Endothelial cell (in vitro differentiated cells): ENCODE data around the gene ADH7. TPM values are rescaled to one million over a fixed set of nuclear protein-coding genes. Genes with fewer than 3 reads are reported as not detected.

Source experiments
- DNase-seq: peaks from one replicate; pipeline ENCODE4 v3.0.0; 2021; ENCODE audit warnings: low spot score
- H3K27ac Mint-ChIP-seq: one replicate; pipeline ENCODE4 v1.8.0; 2021; ENCODE audit warnings: mixed read lengths, inconsistent platforms; ENCODE audit not compliant: unreplicated experiment
- H3K27me3 Mint-ChIP-seq: one replicate; pipeline ENCODE4 v1.8.0; 2021; ENCODE audit warnings: mild to moderate bottlenecking, moderate library complexity, mixed read lengths, inconsistent platforms; ENCODE audit not compliant: unreplicated experiment
- H3K36me3 Mint-ChIP-seq: one replicate; pipeline ENCODE4 v1.8.0; 2021; ENCODE audit warnings: mild to moderate bottlenecking, low read depth, mixed read lengths, inconsistent platforms; ENCODE audit not compliant: unreplicated experiment
- H3K4me1 Mint-ChIP-seq: one replicate; pipeline ENCODE4 v1.8.0; 2021; ENCODE audit warnings: mild to moderate bottlenecking, mixed read lengths, inconsistent platforms; ENCODE audit not compliant: unreplicated experiment
- H3K4me3 Mint-ChIP-seq: one replicate; pipeline ENCODE4 v1.8.0; 2021; ENCODE audit warnings: mild to moderate bottlenecking, mixed read lengths, inconsistent platforms; ENCODE audit not compliant: unreplicated experiment
- H3K9me3 Mint-ChIP-seq: one replicate; pipeline ENCODE4 v1.8.0; 2021; ENCODE audit warnings: mixed read lengths, inconsistent platforms; ENCODE audit not compliant: unreplicated experiment
- total RNA-seq: library from RNA; stranded (reverse); fragmentation: NEBNext Ultra II Directional; extraction: Animal tissue kit (Norgen Biotek cat#: 25700); gene quantifications from one replicate; pipeline ENCODE4 v1.2.1, GENCODE V29; 2021; ENCODE audit not compliant: unreplicated experiment
- TF ChIP-seq, protein P1 (sequence below): fragments of 200-600 bp; sonication (generic); IDR thresholded peaks from one replicate; pipeline ENCODE4 v1.5.0; 2021; ENCODE audit warnings: antibody characterized with exemption; ENCODE audit not compliant: unreplicated experiment

The ADH7 gene
- total RNA-seq, 1 donor from 2014 or later = not detected

DNA sequence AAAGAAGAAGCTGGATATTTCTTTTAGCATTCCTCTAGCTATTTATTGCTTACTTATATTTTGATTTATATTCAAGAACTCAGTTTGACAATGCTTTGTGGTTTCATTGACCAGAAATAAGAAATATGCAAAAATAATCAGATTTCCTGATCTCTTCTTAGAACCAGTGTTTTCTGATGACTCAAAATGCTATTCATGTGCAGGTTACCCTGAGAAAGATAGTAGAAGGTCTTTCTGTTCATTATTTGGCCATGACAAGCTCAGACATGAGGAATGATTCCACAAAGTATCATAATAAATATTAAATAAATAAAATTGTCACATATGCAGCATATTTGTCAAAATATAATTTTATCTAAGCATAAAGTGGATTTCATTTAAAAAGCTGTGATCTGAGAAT lies 24.1 kb downstream of the ADH7 start:
- TF ChIP-seq, protein P1, sequence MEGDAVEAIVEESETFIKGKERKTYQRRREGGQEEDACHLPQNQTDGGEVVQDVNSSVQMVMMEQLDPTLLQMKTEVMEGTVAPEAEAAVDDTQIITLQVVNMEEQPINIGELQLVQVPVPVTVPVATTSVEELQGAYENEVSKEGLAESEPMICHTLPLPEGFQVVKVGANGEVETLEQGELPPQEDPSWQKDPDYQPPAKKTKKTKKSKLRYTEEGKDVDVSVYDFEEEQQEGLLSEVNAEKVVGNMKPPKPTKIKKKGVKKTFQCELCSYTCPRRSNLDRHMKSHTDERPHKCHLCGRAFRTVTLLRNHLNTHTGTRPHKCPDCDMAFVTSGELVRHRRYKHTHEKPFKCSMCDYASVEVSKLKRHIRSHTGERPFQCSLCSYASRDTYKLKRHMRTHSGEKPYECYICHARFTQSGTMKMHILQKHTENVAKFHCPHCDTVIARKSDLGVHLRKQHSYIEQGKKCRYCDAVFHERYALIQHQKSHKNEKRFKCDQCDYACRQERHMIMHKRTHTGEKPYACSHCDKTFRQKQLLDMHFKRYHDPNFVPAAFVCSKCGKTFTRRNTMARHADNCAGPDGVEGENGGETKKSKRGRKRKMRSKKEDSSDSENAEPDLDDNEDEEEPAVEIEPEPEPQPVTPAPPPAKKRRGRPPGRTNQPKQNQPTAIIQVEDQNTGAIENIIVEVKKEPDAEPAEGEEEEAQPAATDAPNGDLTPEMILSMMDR = no peak
- Mint-ChIP-seq H3K27ac (no peak overlapping the region), H3K27me3 (no peaks in the 10 kb centered on the region), H3K4me1 (no peaks in the 10 kb centered on the region), H3K4me3 (no peak overlapping the region), H3K36me3 (no peaks in the 10 kb centered on the region), H3K9me3 (no peaks in the 10 kb centered on the region)
- DNase-seq = no peak

DNA sequence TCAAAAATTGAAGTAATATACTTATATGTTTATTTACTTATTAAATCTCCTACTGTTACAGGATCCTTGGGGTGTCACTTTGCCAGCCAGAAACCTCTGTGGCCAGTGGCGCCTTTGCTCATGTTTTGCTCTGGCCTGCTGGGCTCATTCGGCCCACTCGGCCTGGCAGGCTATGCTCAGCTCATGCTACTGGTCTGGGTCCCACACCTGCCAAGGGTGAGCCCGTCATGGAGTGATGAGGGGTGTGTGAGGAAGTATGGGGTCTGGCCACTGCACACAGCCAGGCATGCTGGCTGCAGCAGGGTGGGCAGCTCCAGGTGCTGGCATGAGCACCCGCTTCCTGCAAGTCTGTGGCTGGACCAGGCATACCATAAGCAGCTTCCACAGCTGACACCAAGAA lies 25.1 kb downstream of the ADH7 start:
- H3K36me3 Mint-ChIP-seq = no peaks in the 10 kb centered on the region
- H3K9me3 Mint-ChIP-seq = no peaks in the 10 kb centered on the region
- DNase-seq = no peak
- no peaks in the 10 kb centered on the region for H3K27me3 Mint-ChIP-seq
- H3K4me3 Mint-ChIP-seq = no peak overlapping the region
- TF ChIP-seq, protein P1 = no peak
- no peaks in the 10 kb centered on the region for H3K4me1 Mint-ChIP-seq
- no peak overlapping the region for H3K27ac Mint-ChIP-seq

DNA sequence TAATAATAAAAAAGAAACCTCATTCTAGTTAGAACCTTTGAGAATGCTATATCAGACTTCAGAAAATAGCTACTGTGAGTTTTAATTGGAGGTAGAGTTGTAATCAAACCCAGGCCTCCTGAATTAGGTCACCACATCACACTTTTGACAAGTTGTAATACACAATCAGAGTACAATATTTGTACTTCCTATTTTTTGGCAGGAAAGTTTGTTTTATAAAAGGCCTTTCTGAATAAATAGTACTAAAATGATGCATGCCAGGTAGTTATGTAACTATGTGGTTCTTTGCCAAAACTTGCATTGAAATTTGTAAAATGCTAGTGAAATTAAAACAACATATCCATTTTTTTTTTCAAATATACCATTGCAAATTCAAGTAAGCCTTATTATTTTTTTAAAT lies 26.8 kb downstream of the ADH7 start:
- Mint-ChIP-seq H3K27ac (no peak overlapping the region), H3K36me3 (no peaks in the 10 kb centered on the region), H3K27me3 (no peaks in the 10 kb centered on the region), H3K9me3 (no peaks in the 10 kb centered on the region), H3K4me1 (no peaks in the 10 kb centered on the region), H3K4me3 (no peak overlapping the region)
- DNase-seq = no peak
- TF ChIP-seq, protein P1 = no peak

DNA sequence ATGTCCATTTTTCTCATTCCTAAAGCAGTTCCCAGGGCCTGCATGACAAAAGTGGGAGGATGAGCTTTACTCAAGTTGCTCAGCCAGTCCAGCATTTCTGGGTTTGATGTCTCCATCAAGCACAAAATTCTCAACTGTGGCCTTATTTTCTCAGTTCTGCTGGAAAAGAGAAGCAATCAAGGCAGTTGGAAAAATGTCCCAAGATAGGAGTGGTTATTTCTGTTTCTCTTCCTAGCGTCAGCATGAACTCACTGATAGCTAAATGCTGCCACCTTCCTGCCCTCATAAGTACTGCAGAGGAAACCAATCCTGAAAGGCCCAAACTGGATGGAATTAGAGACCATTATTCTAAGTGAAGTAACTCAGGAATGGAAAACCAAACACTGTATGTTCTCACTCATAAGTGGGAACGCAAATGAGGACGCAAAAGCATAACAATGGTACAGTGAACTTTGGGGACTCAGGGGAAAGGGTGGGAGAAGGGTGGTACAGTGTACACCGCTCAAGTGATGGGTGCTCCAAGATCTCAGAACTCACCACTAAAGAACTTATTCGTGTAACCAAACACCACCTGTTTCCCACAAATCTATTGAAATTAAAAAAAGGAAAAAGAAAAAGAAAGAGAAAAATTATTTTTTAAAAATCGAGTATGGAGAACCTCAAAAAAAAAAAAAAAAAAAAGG lies 29.6 kb downstream of the ADH7 start:
- Mint-ChIP-seq H3K4me3 (no peak overlapping the region), H3K36me3 (no peaks in the 10 kb centered on the region), H3K27ac (no peak overlapping the region), H3K4me1 (no peaks in the 10 kb centered on the region), H3K9me3 (no peaks in the 10 kb centered on the region), H3K27me3 (no peaks in the 10 kb centered on the region)
- TF ChIP-seq, protein P1 = peak; percentile 90
- peak; percentile 77 for DNase-seq

DNA sequence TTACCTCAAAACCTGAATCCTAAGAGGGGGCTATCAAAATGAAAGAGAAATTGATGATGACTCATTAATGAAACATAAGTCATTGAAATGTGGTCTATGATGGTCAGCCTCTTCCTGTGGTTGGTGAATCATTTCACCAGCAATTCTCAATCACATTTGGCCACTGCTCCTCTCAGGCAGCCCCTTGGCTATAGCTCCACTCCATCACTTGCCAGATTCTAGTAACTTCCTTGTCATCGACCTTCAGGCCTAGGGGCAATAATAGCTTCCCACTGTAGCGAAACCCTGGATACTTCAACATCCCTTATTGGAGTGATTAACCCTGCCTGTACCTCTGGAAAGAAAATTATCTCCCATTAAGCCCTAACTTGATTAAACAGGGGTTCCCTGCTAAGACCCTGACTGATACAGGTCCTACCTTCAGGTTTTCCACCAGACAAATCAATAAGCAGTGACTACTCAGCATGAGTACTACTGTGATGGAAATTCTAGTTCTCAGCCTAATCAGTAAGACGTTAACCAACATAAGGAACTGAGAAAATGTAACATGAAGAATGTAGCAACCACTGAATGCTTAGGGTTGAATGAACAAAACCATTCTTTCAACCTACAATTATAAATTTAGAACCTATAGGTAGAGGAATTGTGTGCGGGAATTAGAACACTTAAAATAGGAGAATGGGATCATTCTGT lies 30.4 kb downstream of the ADH7 start:
- H3K36me3 Mint-ChIP-seq = no peaks in the 10 kb centered on the region
- no peak overlapping the region for H3K4me3 Mint-ChIP-seq
- DNase-seq = no peak
- no peaks in the 10 kb centered on the region for H3K4me1 Mint-ChIP-seq
- TF ChIP-seq, protein P1 = no peak
- H3K27ac Mint-ChIP-seq = no peak overlapping the region
- no peaks in the 10 kb centered on the region for H3K9me3 Mint-ChIP-seq
- no peaks in the 10 kb centered on the region for H3K27me3 Mint-ChIP-seq
